ENCODE data around the gene INIP. TPM values are rescaled to one million over a fixed set of nuclear protein-coding genes. Genes with fewer than 3 reads are reported as not detected.

Gene INIP
- total and polyA plus RNA-seq, 2 of the 13 experiments (the other 11 are each of a cell fraction or from before 2014, with no cell fraction given), result 13.6 to 28.6 TPM

DNA sequence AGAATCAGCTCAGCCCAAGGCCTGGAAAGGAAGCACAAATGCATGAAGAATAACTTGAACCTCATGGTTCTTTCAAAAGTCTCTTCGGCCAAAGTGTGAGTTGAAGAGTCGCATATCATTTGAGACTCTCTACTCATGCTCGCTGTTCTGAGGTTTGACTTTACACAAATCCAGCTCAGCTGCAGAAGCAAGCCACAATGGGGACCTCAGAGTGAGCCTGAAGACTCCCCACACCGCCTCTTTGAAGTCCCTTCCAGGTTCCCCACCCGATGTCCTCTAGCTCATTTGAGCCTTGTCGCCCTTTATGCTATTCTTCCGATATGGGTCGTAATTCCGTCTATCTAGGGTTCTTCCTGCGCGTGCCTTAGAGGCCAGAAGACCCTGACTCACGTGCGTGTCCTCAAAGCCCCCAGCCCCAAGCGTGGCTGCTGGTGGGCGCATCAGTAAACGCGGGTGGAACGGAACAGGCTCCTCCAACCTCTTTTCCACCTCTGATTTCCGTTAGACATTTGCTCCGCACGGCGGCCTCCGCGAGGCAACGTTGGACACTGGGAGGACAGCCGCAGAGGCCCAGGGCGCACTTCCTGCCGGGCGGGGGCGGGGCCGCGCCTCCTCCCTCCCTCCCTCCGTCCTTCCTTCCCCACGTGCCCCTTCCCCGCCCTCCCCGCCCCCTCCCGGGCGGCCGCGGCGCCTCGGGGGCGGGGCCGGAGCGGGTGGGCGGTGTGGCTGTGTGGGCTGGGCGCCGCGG lies 32.3 kb upstream of the INIP start, which contains the start of gene SNX30 (continued):
- TF ChIP-seq, protein P1, sequence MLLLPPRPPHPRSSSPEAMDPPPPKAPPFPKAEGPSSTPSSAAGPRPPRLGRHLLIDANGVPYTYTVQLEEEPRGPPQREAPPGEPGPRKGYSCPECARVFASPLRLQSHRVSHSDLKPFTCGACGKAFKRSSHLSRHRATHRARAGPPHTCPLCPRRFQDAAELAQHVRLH (CRISPR knock-in tag; IDR thresholded peaks at IDR 0.05; ENCODE audit: borderline replicate concordance, low read depth), result 0 out of 2 replicates have a peak, but pooled peaks have one; percentile 78
- TF ChIP-seq ZBTB7B (CRISPR knock-in tag; IDR thresholded peaks at IDR 0.05), result 0 out of 2 replicates have a peak, but pooled peaks have one; percentile 50
- TF ChIP-seq, protein P2, sequence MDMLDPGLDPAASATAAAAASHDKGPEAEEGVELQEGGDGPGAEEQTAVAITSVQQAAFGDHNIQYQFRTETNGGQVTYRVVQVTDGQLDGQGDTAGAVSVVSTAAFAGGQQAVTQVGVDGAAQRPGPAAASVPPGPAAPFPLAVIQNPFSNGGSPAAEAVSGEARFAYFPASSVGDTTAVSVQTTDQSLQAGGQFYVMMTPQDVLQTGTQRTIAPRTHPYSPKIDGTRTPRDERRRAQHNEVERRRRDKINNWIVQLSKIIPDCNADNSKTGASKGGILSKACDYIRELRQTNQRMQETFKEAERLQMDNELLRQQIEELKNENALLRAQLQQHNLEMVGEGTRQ (IDR thresholded peaks at IDR 0.05; ENCODE audit: low read depth, low read length), result peak; percentile 51; the same call in 1 of the 2 replicates
- TF ChIP-seq, protein P2 (CRISPR knock-in tag; IDR thresholded peaks at IDR 0.05; ENCODE audit: borderline replicate concordance), result no peak
- peak; percentile 92 to 93 for TF ChIP-seq POLR2A (IDR thresholded peaks at IDR 0.05; ENCODE audit: insufficient read depth in 1 of 2, low read depth in 2 of 2, low read length in 2 of 2)
- TF ChIP-seq ZNF205 (CRISPR knock-in tag; IDR thresholded peaks at IDR 0.05), result no peak
- TF ChIP-seq TAF15 (IDR thresholded peaks at IDR 0.05; ENCODE audit: low read depth, low read length, poor library complexity, severe bottlenecking), result no peak
- peak; percentile 78 for TF ChIP-seq ZNF761 (CRISPR knock-in tag; conservative IDR thresholded peaks at IDR 0.05)
- no peak for TF ChIP-seq ZNF274 (CRISPR knock-in tag; IDR thresholded peaks at IDR 0.05)
- TF ChIP-seq, protein P3, sequence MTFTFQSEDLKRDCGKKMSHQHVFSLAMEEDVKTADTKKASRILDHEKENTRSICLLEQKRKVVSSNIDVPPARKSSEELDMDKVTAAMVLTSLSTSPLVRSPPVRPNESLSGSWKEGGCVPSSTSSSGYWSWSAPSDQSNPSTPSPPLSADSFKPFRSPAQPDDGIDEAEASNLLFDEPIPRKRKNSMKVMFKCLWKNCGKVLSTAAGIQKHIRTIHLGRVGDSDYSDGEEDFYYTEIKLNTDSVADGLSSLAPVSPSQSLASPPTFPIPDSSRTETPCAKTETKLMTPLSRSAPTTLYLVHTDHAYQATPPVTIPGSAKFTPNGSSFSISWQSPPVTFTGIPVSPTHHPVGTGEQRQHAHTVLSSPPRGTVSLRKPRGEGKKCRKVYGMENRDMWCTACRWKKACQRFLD (CRISPR knock-in tag; IDR thresholded peaks at IDR 0.05; ENCODE audit: borderline replicate concordance), result no peak
- TF ChIP-seq TGIF2 (CRISPR knock-in tag; IDR thresholded peaks at IDR 0.05), result peak; percentile 86; the same call in 1 of the 2 replicates
- TF ChIP-seq ZNF333 (CRISPR knock-in tag; IDR thresholded peaks at IDR 0.05; ENCODE audit: borderline replicate concordance), result peak; percentile 66; the same call in 1 of the 2 replicates
- TF ChIP-seq ZNF674 (CRISPR knock-in tag; IDR thresholded peaks at IDR 0.05; ENCODE audit: low read depth), result no peak
- TF ChIP-seq, protein P4, sequence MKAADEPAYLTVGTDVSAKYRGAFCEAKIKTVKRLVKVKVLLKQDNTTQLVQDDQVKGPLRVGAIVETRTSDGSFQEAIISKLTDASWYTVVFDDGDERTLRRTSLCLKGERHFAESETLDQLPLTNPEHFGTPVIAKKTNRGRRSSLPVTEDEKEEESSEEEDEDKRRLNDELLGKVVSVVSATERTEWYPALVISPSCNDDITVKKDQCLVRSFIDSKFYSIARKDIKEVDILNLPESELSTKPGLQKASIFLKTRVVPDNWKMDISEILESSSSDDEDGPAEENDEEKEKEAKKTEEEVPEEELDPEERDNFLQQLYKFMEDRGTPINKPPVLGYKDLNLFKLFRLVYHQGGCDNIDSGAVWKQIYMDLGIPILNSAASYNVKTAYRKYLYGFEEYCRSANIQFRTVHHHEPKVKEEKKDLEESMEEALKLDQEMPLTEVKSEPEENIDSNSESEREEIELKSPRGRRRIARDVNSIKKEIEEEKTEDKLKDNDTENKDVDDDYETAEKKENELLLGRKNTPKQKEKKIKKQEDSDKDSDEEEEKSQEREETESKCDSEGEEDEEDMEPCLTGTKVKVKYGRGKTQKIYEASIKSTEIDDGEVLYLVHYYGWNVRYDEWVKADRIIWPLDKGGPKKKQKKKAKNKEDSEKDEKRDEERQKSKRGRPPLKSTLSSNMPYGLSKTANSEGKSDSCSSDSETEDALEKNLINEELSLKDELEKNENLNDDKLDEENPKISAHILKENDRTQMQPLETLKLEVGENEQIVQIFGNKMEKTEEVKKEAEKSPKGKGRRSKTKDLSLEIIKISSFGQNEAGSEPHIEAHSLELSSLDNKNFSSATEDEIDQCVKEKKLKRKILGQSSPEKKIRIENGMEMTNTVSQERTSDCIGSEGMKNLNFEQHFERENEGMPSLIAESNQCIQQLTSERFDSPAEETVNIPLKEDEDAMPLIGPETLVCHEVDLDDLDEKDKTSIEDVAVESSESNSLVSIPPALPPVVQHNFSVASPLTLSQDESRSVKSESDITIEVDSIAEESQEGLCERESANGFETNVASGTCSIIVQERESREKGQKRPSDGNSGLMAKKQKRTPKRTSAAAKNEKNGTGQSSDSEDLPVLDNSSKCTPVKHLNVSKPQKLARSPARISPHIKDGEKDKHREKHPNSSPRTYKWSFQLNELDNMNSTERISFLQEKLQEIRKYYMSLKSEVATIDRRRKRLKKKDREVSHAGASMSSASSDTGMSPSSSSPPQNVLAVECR (CRISPR knock-in tag; IDR thresholded peaks at IDR 0.05; ENCODE audit: borderline replicate concordance), result peak; percentile 59; the same call in 1 of the 2 replicates
- 0 out of 2 replicates have a peak, but pooled peaks have one; percentile 45 for TF ChIP-seq MIER3 (CRISPR knock-in tag; IDR thresholded peaks at IDR 0.05; ENCODE audit: borderline replicate concordance)
- TF ChIP-seq KDM1A (CRISPR knock-in tag; IDR thresholded peaks at IDR 0.05), result no peak; the same call in 1 of the 2 replicates
- TF ChIP-seq NR3C1 (CRISPR knock-in tag; IDR thresholded peaks at IDR 0.05), result no peak
- peak; percentile 72 for TF ChIP-seq PHF20 (CRISPR knock-in tag; IDR thresholded peaks at IDR 0.05)
- TF ChIP-seq TMF1 (CRISPR knock-in tag; IDR thresholded peaks at IDR 0.05; ENCODE audit: low read depth), result no peak
- no peak for TF ChIP-seq ZNF224 (CRISPR knock-in tag; IDR thresholded peaks at IDR 0.05)
- TF ChIP-seq ZSCAN21 (CRISPR knock-in tag; IDR thresholded peaks at IDR 0.05; ENCODE audit: borderline replicate concordance), result no peak; the same call in 1 of the 2 replicates
